GM21367 (cell line): ENCODE results near the gene TIGIT.

Source experiments
- ATAC-seq: cut with Tn5 transposase; IDR thresholded peaks from one replicate; pipeline ENCODE4 v1.9.1; 2021; ENCODE audit not compliant: unreplicated experiment

The TIGIT gene

DNA sequence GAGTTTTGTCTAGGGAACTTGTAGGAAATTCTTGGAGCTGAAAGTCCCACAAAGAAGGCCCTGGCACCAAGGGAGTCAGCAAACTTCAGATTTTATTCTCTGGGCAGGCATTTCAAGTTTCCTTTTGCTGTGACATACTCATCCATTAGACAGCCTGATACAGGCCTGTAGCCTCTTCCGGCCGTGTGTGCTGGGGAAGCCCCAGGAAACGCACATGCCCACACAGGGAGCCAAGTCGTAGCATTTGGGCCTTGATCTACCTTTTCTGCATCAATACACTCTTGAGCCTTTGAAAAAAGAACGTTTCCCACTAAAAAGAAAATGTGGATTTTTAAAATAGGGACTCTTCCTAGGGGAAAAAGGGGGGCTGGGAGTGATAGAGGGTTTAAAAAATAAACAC lies 15.0 kb downstream of the TIGIT start:
- no peak for ATAC-seq

DNA sequence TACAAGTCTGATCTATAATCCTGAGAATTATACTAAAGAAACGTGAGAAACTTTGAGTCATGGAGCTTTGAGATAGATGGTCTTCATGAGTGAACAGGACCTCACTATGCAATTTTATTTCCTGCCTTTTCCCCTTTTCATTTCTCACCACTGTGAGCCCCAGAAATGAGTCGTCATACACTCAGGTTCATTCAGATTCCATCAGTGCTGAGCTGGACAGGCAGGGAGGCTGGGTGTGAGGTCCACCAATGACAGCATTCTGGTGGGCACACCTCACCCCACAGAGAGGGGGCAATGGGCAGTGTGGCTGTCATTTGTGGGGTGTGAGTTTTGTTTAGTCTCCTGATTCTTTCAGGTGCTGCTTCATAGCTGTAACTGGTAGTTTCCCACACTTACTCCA lies 16.9 kb downstream of the TIGIT start:
- no peak for ATAC-seq

DNA sequence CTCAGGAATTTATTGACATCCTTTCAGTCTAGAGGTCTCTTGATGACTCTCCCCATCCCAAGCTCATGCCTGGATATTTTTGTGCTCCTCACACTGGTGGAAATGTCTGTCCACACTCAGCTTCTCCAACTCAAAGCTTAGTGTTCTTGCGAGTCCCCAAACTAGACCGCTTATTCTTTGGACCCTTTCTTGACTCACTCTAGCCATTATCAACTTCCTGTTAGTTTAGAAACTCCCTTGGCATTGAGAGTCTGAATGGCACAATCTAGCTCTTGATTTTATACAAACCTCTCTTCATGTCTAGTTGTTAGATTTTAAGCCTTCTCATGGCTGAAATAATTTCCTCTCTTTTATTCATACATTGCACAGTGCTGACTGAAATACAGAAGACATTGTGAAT lies 19.6 kb downstream of the TIGIT start:
- ATAC-seq, result no peak

DNA sequence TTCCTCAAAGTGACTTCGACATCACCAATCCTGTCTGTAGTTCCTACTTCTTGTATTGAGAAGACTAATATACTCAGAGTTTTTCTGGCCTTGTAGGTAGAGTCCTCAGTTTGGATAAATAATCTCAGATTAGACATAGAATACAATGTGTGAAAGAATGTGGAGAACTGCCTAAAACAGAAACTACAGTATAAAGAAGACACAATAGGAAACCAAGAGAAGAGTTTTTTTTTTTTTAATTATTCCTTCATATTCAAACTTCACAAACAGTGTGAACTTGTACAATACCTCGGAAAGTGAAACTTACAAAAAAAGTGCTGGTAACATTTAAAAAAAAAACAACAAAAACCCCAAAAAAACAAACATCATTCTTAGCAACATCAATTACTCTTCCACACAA lies 20.5 kb downstream of the TIGIT start:
- ATAC-seq, result no peak

DNA sequence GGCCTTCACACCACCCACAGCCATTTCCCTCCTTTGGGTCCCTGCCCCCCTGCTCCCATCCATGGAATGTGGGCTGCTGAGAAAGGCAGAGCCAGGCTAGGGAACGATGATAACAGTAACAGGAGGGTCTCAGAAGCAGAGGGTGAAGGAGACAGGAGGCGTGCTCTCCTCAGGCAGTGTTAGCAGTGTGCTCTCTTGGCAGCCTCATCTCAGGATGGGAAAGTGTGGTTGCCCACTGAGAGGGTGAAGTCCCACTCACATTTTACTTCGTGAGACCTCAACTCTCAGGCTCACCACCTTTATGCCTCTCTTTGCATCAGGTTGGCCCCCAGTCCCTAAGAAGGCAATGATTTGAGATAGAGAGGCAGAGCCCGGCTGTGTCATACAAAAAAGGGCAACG lies 24.5 kb downstream of the TIGIT start:
- ATAC-seq, result no peak

DNA sequence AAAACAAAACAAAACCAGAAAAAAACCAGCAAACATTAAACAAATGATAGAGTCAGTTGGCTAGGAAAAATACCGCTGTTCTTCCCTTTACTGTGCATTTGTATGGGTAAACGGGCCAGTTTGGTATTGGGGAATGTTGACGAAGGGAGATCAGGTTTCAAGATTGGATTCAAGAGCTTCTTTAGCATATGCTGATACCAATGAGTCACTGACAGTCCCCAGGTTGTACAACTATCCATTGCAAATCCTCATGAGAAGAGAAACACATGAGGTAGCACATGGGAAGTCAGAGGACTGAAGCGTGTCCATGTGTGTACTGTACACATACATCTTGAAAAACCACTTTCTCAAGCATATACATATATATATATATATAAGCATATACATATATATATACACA lies 25.6 kb downstream of the TIGIT start:
- no peak for ATAC-seq

DNA sequence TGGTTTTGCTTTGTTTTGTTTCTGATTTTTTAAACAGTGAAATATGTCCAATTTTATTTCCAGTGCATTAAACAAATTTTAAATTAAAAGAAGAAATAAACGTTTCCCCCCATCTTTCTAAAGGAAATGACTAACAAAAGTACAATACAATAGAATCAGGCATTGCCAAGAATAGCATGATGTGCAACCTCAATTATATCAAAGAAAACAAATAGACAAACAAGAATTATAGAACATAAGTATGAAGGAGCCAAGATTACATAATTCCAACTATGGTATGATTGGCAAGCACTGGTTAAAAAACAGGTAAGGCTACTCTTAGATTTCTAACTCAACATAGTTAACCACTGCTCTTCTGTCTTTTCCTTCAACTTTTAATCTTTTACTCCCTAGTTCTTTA lies 26.4 kb downstream of the TIGIT start:
- no peak for ATAC-seq

DNA sequence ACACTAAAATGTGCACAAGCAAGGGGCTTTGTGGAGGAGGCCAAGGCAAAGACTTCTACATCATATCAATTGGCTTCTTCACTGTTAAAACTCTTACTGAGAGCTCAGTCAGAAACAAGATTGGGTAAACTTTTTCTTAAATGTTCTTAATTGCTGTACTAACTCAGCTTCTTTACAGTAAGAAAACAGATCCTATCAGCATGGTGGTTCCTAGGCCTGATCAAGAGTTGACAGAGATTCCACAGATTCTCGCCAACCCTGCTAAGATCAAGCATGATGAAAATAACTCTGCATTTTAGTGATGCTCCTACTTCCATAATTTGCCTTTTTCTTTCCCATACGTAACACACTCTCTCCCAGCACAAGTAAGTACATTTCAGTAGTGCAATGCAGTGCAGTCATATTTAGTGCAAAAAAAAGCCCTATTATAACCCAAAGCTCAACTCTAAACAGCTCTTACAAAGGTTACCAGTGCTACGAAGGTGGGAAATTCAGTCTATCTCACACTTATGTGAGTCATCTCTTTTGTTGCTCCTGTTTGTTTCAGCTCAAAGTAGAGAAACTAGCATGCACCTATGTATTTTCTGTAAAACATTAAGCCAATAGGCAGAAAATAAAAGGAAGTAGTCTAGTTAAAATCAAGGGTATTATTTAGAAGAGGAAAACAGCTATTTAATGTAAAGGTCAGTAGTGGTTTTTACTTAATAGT lies 29.9 kb downstream of the TIGIT start:
- no peak for ATAC-seq

DNA sequence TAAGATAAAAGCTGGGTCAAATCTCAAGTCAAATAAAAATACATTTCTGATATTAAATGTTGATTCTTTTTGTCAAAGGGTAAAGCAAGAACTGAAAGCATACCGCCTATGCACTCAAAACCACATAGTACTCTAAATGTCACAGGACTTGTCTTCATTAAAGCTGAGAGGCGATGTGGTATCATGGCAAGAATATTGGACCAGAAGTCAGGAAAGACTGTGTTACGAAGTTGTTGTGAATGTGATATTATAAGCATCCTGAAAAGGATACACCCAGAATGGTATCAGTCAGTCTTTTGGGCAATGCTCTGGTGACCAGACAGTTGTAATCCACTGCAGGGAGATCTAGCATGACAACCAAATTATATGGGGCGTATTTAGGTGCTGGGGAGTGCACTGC lies 33.8 kb downstream of the TIGIT start:
- ATAC-seq, result no peak

DNA sequence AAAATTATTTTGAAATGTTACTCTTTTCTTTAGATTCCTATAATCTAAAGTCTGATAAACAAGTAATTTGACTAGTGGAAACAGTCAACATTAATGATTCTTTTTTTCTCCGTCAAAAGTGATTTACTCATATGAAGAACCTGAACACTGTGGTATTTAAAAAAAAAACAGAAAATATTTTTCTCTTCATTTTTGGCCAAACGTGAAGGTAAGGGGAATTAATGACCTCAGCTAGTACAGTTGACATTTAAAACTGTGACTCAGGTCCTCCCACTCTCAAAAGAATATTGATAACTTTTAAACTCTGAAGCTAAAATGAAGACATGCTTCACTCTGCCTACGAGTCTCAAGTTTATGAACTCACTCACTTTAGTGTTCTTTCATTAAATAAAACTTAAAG lies 34.5 kb downstream of the TIGIT start:
- no peak for ATAC-seq

DNA sequence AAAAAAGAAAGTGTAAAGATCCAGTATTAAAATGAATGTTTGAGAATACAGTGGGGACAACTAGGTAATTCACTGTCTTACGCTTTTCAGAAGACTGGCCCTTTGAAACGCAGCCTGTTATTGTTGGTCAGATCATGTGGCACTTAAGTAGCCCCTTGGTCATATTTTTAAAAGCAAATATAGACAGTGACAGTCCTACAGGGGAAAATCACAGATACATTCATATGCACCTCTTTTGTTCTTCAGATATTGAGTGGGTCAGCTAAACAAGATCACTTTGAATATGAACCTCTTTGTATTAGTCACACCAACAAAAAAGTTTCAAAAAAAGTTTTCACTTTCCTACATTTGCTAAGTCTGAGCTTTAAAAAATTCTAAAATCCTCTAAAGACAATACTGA lies 36.0 kb downstream of the TIGIT start:
- ATAC-seq, result no peak

DNA sequence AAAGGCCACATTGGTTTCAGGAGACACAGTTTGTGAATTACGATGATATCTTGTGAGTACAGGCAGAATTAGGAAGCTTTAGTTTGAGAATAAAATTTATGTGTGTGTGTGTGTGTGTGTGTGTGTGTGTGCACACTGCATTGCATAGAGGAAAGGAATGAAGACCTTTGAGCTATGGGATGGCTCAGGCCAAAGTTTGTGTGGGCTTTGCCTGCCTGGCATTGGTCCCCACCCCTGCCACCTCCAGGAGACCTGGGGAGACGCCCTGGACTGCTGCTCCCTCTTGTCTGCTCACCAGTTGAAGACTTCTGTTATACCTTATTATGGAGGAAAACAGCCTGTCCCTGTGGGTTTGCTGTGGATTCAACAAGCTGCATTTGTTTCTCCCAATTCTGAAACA lies 37.2 kb downstream of the TIGIT start:
- no peak for ATAC-seq

DNA sequence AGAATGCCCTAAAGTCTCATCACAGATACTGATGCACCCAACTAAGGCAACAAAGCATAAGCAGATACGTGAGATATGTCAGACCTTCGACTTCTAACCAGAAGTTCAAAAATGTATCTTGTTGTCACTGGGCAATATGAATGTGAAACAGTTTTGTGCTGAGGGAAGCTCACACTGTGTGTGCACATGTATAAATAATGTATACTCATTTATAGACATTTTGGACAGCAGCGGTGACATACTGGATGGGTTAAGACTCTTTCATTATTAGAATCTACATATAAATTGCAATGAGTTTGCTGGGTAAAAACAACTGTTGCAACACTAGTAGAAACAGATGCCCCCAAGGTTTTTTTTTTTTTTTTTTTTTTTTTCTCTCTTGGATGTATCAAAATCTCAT lies 37.9 kb downstream of the TIGIT start:
- ATAC-seq, result no peak

DNA sequence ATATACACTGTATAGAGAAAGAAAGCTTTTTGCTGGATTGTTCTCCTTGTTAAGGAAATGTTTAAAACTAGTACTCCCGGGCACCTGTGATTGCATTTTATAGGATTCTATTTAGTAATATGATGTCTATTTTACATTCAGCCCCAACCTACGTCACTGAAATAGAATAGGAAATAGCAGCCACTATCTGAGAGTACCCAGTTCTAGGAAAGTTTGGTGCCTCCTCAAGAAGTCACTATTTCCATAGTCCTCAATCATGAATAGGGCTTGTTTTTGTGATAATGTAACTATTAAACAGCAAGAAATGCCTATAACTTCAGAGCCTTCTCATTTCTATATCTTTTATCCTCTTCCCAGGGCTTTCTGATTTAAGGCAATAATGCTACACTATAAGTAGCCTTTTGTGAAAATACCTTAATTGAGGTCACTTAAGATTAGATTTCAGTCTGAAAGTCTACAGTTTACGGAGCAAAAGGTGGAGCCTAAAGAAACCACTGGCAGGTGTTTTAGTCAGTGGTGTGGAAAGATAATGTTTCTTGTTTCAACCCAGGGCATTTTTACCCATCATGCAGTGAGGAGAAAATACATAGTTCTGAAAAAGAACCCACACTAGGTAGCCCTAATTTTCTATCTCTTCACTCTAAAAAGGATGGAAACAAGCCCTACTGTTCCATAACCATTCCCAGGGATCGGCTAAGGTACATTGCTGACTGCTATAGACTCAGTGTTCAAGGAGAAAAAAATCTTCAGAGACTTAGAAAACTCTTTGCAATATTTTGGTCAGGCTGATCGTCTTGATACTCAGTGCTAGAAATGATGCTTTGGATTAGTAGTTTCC lies 38.7 kb downstream of the TIGIT start:
- ATAC-seq, result peak; percentile 44

DNA sequence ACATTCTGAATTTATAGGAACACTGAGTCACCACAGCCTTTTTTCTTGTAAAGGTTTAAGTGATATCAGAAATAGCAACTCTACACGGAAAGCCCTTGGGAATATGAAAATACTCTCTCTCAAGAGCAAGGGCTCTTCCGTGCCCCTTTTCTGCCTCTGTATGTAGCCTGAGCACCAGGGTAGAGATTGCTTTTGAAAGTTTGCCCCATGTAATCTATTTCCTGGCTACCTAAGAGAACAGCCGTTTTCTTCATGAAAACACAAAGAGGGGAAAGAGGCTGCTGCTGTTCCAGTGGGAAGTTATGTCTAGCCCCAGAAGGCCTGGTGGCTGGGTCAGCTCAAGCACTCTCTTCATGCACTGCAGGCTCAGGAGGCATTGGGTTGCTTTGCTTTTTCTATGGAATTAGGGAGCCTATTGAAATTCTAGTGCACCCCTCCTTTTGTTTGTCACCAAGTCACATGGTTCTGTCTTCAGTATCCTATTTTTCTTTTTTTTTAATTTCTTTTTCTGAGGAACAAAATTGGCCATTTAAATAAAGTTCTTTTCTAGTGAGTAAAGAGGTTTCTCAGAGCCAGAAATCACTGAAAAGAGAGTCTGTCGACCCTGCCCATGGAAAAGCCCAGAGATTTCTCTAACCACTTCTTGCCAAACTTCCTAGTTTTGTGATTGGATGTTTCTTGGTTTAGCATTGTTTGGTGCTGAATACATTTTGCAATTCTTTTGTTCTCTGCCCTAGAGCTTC lies 39.5 kb downstream of the TIGIT start:
- no peak for ATAC-seq

DNA sequence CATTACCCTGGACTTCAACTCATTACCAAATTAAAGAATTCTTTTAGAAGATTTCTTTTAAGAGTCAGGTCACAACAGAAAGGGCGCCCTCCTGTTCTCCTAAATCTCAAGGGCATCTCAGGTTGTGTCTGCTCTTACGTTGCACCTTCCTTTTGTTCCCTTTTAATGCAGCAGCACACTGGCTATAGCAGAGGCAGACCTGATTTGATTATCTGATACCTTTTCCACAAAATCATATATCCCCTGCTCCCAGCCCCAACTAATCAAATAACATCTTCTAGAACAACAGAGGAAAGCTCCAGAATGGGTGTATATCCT lies 40.1 kb downstream of the TIGIT start:
- ATAC-seq, result no peak

DNA sequence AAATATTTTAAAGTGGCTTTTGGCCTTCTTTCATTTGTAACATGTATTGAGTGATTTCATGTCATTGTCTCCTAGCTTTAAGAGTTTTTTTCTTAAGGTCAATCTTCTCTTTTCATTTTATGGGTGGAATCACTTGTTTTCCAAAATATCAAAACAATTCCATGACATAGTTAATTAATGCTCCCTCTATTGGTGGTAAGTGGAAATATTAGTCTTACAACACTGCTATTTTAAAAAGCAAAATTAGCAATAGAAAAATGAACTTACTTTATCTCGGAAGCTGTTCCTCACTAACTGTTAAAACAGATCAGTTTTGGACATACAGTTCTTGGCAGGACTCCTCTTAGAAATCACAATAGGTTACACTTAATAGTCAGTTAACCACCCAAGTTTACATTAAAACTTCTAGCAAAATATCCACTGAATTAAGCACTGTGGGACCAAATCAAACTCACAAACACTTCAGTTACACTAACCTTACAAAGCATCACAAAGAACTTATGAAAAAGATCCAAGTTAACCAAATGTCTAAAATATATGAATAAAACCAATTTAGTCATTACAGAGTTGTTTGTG lies 42.4 kb downstream of the TIGIT start:
- ATAC-seq, result no peak

DNA sequence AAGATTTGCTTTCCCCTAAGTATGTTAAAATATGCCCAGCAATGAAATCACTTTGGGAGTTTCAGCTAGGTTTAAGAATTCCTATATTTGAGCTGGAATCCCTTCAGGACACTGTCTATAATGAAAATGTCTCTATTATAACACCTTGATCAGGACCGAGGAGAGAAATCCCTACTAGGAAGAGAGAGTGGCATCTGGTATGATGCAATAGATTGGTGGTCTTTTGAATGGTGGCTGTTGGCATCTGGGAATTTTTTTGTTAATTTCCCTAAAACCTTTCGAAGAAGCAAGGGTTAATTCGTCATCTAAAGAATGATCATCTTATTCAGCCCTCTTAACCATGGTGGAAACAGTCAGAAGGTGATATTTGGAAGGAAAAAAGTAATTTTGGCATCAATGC lies 43.0 kb downstream of the TIGIT start:
- ATAC-seq, result no peak

DNA sequence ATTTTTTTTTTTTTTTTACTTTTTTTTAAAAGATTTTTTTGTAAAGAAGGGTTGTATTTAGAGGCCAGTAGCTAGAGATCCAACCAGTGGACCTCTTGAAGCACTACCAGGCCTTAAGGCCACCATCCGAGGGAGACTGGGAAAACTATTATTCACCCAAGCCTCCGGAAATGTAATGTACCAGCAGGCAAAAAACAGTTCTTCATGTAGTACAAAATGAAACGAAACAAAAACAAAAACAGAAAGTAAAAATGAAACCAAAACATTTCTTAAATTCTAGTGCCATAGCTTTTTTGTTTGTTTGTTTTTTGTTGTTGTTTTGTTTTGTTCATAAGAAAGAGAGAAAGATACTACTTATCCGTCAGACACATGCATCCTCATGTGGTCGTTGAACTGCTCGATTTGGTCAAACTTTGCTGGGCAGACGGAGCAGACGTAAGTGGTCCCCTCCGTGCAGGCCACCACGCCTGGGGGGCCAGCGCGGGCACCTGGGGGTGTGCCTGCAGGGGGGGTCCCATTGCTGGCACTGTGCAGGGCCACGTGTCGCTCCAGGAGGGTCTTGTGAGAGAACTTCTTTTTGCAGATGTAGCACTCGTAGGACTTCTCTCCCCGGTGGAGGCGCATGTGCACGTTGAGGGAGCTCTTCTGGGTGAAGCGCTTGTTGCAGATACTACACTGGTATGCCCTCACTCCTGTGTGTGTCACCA lies 45.0 kb downstream of the TIGIT start:
- no peak for ATAC-seq

DNA sequence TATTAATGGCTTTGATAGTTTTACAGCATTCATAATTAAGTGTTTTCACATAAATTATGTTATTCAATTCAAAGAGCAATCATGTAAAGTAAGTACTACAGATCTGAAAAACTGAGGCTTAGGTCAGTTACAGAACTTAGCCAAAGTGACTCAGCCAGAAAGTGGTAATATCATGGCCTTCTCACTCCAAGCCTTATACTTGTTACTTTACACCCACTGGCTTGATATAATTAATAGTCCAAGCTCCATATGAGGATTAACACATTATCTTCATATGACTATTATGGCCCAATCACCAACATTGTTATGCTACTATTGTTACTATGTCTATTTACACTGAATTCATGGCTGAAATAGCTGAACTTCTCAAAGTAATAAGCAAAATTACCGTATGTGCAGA lies 50.7 kb downstream of the TIGIT start:
- no peak for ATAC-seq

DNA sequence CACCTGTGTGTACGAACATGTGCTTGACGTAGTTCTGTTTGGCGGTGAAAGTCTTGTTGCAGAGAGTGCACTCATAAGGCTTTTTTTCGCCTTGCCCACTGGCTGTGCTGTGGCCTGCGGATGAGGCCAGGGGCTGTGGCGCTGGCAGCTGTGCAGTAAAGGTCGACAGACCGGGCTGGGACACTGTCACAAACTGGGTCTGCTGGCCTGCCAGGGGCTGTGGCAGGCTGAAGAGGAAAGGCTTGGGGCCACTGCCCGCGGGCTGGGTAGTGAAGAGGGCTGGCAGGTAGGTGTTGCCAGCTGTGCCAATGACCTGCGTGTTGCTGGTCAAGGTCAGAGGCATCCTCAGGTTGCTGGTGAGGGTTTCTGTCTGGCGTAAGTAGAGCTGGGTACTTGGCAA lies 56.4 kb downstream of the TIGIT start:
- no peak for ATAC-seq
